K562 (cell line): ENCODE data around the gene KHSRP. TPM values are rescaled to one million over a fixed set of nuclear protein-coding genes. Genes with fewer than 3 reads are reported as not detected.

ENCODE experiments used
- BRD9 ChIP-seq: fragments of 450-650 bp; IDR thresholded peaks from 2 replicates; pipeline ENCODE4 v1.6.1; 2018; ENCODE audit warnings: low read depth; ENCODE audit not compliant: partially characterized antibody
- DNMT1 ChIP-seq: fragments of 450-650 bp; IDR thresholded peaks from 2 replicates; pipeline ENCODE4 v1.6.1; 2016; ENCODE audit warnings: antibody characterized with exemption, mild to moderate bottlenecking
- E2F5 ChIP-seq: sonication (generic); formaldehyde crosslinking; IDR thresholded peaks from 2 replicates; pipeline ENCODE4 v1.8.0; 2022; ENCODE audit warnings: mild to moderate bottlenecking, missing genetic modification reagents
- EZH2 ChIP-seq: IDR thresholded peaks from 2 replicates; pipeline ENCODE4 v1.6.1; 2012; ENCODE audit warnings: low read depth, mild to moderate bottlenecking, inconsistent platforms, low read length, borderline replicate concordance
- NCOR1 ChIP-seq: fragments of 450-650 bp; IDR thresholded peaks from 2 replicates; pipeline ENCODE4 v1.6.1; 2016; ENCODE audit warnings: mild to moderate bottlenecking, moderate library complexity
- RBFOX2 ChIP-seq: fragments of 200-400 bp; formaldehyde crosslinking; IDR thresholded peaks from 2 replicates; pipeline ENCODE4 v1.6.1; 2017; ENCODE audit warnings: low read depth, mild to moderate bottlenecking, low read length, moderate library complexity
- SAFB ChIP-seq: fragments of 200-400 bp; formaldehyde crosslinking; IDR thresholded peaks from 2 replicates; pipeline ENCODE4 v1.6.1; 2017; ENCODE audit warnings: low read depth, low read length, borderline replicate concordance
- SLC30A9 ChIP-seq: fragments of 250-450 bp; sonication (Bioruptor Pico); IDR thresholded peaks from 2 replicates; pipeline ENCODE4 v1.8.0; 2022; ENCODE audit warnings: mild to moderate bottlenecking, moderate library complexity
- TAF1 ChIP-seq: IDR thresholded peaks from 2 replicates; pipeline ENCODE4 v1.6.1; 2011; ENCODE audit warnings: mild to moderate bottlenecking, low read length, moderate library complexity; ENCODE audit not compliant: insufficient read depth, control insufficient read depth, severe bottlenecking; ENCODE audit errors: extremely low read depth
- USF1 ChIP-seq: sonication (generic); formaldehyde crosslinking; IDR thresholded peaks from 2 replicates; pipeline ENCODE4 v1.9.0; 2022; ENCODE audit warnings: mild to moderate bottlenecking, missing genetic modification reagents
- ZBTB17 ChIP-seq: fragments of 450-650 bp; formaldehyde crosslinking; IDR thresholded peaks from 2 replicates; pipeline ENCODE4 v1.4.0; 2020; ENCODE audit warnings: mild to moderate bottlenecking
- ZNF133 ChIP-seq: fragments of 250-450 bp; sonication (Bioruptor Pico); IDR thresholded peaks from 2 replicates; pipeline ENCODE4 v1.4.0; 2020; ENCODE audit warnings: mild to moderate bottlenecking
- ZNF280A ChIP-seq: fragments of 450-650 bp; IDR thresholded peaks from 2 replicates; pipeline ENCODE4 v1.6.1; 2018; ENCODE audit warnings: mild to moderate bottlenecking, low read depth; ENCODE audit not compliant: partially characterized antibody
- ZNF318 ChIP-seq, 2 experiments: fragments of 450-650 bp; IDR thresholded peaks; 2 replicates each; pipeline ENCODE4 v1.6.1; 2016; ENCODE audit warnings: mild to moderate bottlenecking in 2 of 2, borderline replicate concordance in 1 of 2, low read depth in 1 of 2, moderate library complexity in 1 of 2
- ZNF511 ChIP-seq: sonication (generic); formaldehyde crosslinking; IDR thresholded peaks from 2 replicates; pipeline ENCODE4 v1.8.0; 2022; ENCODE audit warnings: mild to moderate bottlenecking, missing genetic modification reagents
- ZNF589 ChIP-seq: fragments of 200-800 bp; sonication (Bioruptor generic); IDR thresholded peaks from 2 replicates; pipeline ENCODE4 v1.6.1; 2016; ENCODE audit warnings: low read depth, missing genetic modification characterization, missing compliant biosample characterization
- polyA plus RNA-seq, 8 experiments: library from polyadenylated mRNA; depleted of rRNA in 4 of 8; stranded (reverse) in 5 of 8; unstranded in 3 of 8; fragments of >200 nt; fragmentation: Nextera tagmentation in 2 of 8; fragmentation: Illumina TruSeq in 1 of 8; extraction: Ambion mirVana in 2 of 8; extraction: Trizol in 1 of 8; gene quantifications; 2 replicates each; pipeline versions ENCODE4 v1.2.1 to v1.2.3, GENCODE V29; 2011 to 2014; ENCODE audit warnings: inconsistent platforms in 1 of 8, missing spikeins in 1 of 8
- total RNA-seq, 7 experiments: library from RNA; depleted of rRNA in 6 of 7; stranded (reverse); fragments of >200 nt in 6 of 7; fragmentation: Illumina TruSeq in 2 of 7; extraction: Trizol in 2 of 7; gene quantifications; 2 replicates each; pipeline versions ENCODE4 v1.2.1 to v1.2.3, GENCODE V29; 2011 to 2021; ENCODE audit warnings: low replicate concordance in 1 of 7

The KHSRP gene
- total and polyA plus RNA-seq, 9 of the 15 experiments (the other 6 are each of a cell fraction or from before 2014, with no cell fraction given), result 4.2 to 564 (median 139) TPM

- TF ChIP-seq EZH2, result no peak
- TF ChIP-seq SLC30A9 (CRISPR knock-in tag), result no peak
- no peak for TF ChIP-seq ZNF133 (CRISPR knock-in tag)
- TF ChIP-seq RBFOX2, result peak; percentile 89
- no peak for TF ChIP-seq DNMT1
- TF ChIP-seq ZNF280A, result no peak
- TF ChIP-seq ZNF318 (IDR thresholded peaks at IDR 0.05; ENCODE audit: borderline replicate concordance in 1 of 2, low read depth in 1 of 2), result no peak
- TF ChIP-seq USF1, result no peak
- TF ChIP-seq E2F5 (CRISPR knock-in tag), result no peak
- TF ChIP-seq ZNF589 (CRISPR knock-in tag), result no peak
- no peak for TF ChIP-seq ZBTB17 (CRISPR knock-in tag)
- TF ChIP-seq BRD9, result no peak
- peak; percentile 34 for TF ChIP-seq TAF1
- no peak for TF ChIP-seq SAFB
- TF ChIP-seq NCOR1, result no peak
- no peak for TF ChIP-seq ZNF511 (CRISPR knock-in tag)
Measured at GRCh38 chr19:6372594-6373095, 52.0 kb downstream of the KHSRP start, which contains the start of gene ALKBH7 (continued).
